Endothelial cell of umbilical vein (primary cell): Measurements from ENCODE around the gene PCDH15. TPM values are rescaled to one million over a fixed set of nuclear protein-coding genes. Genes with fewer than 3 reads are reported as not detected.

Experiments used
- BruUV-seq: library from RNA; stranded (reverse); fragments of 400-500 nt; replicated peaks from 2 replicates; lab custom pipeline; 2021; lab: Mats Ljungman, UMichigan
- CTCF ChIA-PET: fragments of 300-600, 350-600 bp; sonication (Branson Sonifier 250); formaldehyde crosslinking; loops from one replicate; lab custom pipeline; 2021; ENCODE audit warnings: antibody characterized with exemption, inconsistent platforms; lab: Charles Lee
- POLR2A ChIA-PET: fragments of 300-600, 350-600 bp; sonication (Branson Sonifier 250); formaldehyde crosslinking; loops from one replicate; lab custom pipeline; 2021; ENCODE audit warnings: antibody characterized with exemption, inconsistent platforms; lab: Charles Lee
- DNase-seq: peaks from one replicate; pipeline ENCODE4 v3.0.0-alpha.2; 2011; ENCODE audit warnings: low read depth, low spot score
- FAIRE-seq: peaks from 2 replicates; lab custom pipeline; 2011; peaks lifted over from hg19 to GRCh38; lab: Jason Lieb, UNC
- H2AFZ ChIP-seq: 2 replicates; pipeline ENCODE4 v1.6.0; 2012; ENCODE audit warnings: low read depth, low read length, control low read depth, inconsistent platforms
- H3K27ac ChIP-seq: 2 replicates; pipeline ENCODE4 v1.5.1; 2011; ENCODE audit warnings: low read depth, mild to moderate bottlenecking, control low read depth, low read length, moderate library complexity; ENCODE audit not compliant: insufficient read depth
- H3K27me3 ChIP-seq, 2 experiments: 2 replicates each; pipeline versions ENCODE4 v1.6.0 to v1.6.1; 2011; ENCODE audit warnings: low read length in 2 of 2, mixed read lengths in 1 of 2; ENCODE audit not compliant: control insufficient read depth in 2 of 2, insufficient read depth in 2 of 2
- H3K36me3 ChIP-seq, 2 experiments: 2 replicates in 1 of 2; 3 replicates in 1 of 2; pipeline ENCODE4 v1.5.1; 2011; ENCODE audit warnings: low read length in 2 of 2, mild to moderate bottlenecking in 1 of 2, moderate library complexity in 1 of 2; ENCODE audit not compliant: control insufficient read depth in 2 of 2, insufficient read depth in 2 of 2; ENCODE audit errors: extremely low read depth in 1 of 2
- H3K4me1 ChIP-seq: 3 replicates; pipeline ENCODE4 v1.5.1; 2011; ENCODE audit warnings: mild to moderate bottlenecking, low read length; ENCODE audit not compliant: control insufficient read depth, insufficient read depth; ENCODE audit errors: extremely low read depth
- H3K4me2 ChIP-seq: 2 replicates; pipeline ENCODE4 v1.6.1; 2011; ENCODE audit warnings: low read length, control low read depth, mixed read lengths; ENCODE audit not compliant: insufficient read depth
- H3K4me3 ChIP-seq, 3 experiments: fragments of 200-600 bp in 1 of 3; sonication (generic), shearing (Covaris generic) in 1 of 3; replicated peaks in 1 of 3; 2 replicates each; pipeline ENCODE4 v1.5.1; 2011 to 2016; ENCODE audit warnings: control low read depth in 3 of 3, low read length in 3 of 3, mild to moderate bottlenecking in 2 of 3, inconsistent platforms in 1 of 3, low read depth in 1 of 3, moderate library complexity in 1 of 3; ENCODE audit not compliant: insufficient read depth in 1 of 3
- H3K79me2 ChIP-seq: 2 replicates; pipeline ENCODE4 v1.6.0; 2012; ENCODE audit warnings: low read length, inconsistent platforms; ENCODE audit not compliant: control insufficient read depth, insufficient read depth
- H3K9ac ChIP-seq: replicated peaks from 2 replicates; pipeline ENCODE3; 2011; ENCODE audit warnings: low read length, control low read depth; ENCODE audit not compliant: insufficient read depth; ENCODE audit errors: extremely low read depth
- H3K9me1 ChIP-seq: replicated peaks from 3 replicates; pipeline ENCODE4 v1.6.0; 2011; ENCODE audit warnings: mild to moderate bottlenecking, low read length; ENCODE audit not compliant: control insufficient read depth, insufficient read depth; ENCODE audit errors: extremely low read depth
- H3K9me3 ChIP-seq: replicated peaks from 2 replicates; pipeline ENCODE4 v1.5.1; 2012; ENCODE audit warnings: low read length, inconsistent platforms; ENCODE audit not compliant: control insufficient read depth, insufficient read depth
- H4K20me1 ChIP-seq: replicated peaks from 2 replicates; pipeline ENCODE3; 2011; ENCODE audit warnings: mild to moderate bottlenecking, low read length; ENCODE audit not compliant: control insufficient read depth, insufficient read depth; ENCODE audit errors: extremely low read depth
- EZH2 ChIP-seq: IDR thresholded peaks from 2 replicates; pipeline ENCODE4 v1.6.1; 2012; ENCODE audit warnings: borderline replicate concordance, low read depth, mild to moderate bottlenecking, moderate library complexity, low read length, inconsistent platforms; ENCODE audit not compliant: severe bottlenecking
- FOS ChIP-seq: IDR thresholded peaks from 2 replicates; pipeline ENCODE4 v1.6.1; 2011; ENCODE audit warnings: mild to moderate bottlenecking, low read length, moderate library complexity, borderline replicate concordance; ENCODE audit not compliant: insufficient read depth
- GATA2 ChIP-seq: IDR thresholded peaks from 2 replicates; pipeline ENCODE4 v1.7.0; 2011; ENCODE audit warnings: low read depth, mild to moderate bottlenecking, moderate library complexity, mixed read lengths, low read length; ENCODE audit not compliant: insufficient read length, insufficient read depth
- JUN ChIP-seq: IDR thresholded peaks from 2 replicates; pipeline ENCODE4 v1.6.1; 2011; ENCODE audit warnings: borderline replicate concordance, low read depth; ENCODE audit not compliant: insufficient read length, insufficient read depth
- MYC ChIP-seq: IDR thresholded peaks from one replicate; pipeline ENCODE4 v1.6.1; 2011; ENCODE audit warnings: mild to moderate bottlenecking, low read depth, low read length
- POLR2A ChIP-seq: IDR thresholded peaks from 2 replicates; pipeline ENCODE4 v1.6.1; 2012; ENCODE audit warnings: low read depth, mild to moderate bottlenecking, control low read depth, low read length
- POLR2AphosphoS5 ChIP-seq: IDR thresholded peaks from 2 replicates; pipeline ENCODE4 v1.6.1; 2012; ENCODE audit warnings: low read depth, mild to moderate bottlenecking, control low read depth, low read length, moderate library complexity; ENCODE audit not compliant: insufficient read depth
- dilution Hi-C: fragments of 300-500 bp; cut with MboI; formaldehyde crosslinking; loops from one replicate; pipeline ENCODE4 v1.15.0; 2019; ENCODE audit warnings: low sequenced_read_pairs; ENCODE audit not compliant: extremely low pct_ligation_motif_present
- intact Hi-C: fragments of 100-400 bp; cut with micrococcal nuclease; formaldehyde crosslinking; loops from one replicate; pipeline ENCODE4 v1.10.0; 2022
- polyA plus RNA-seq, 4 experiments: library from polyadenylated mRNA; depleted of rRNA in 3 of 4; stranded (reverse) in 3 of 4; unstranded in 1 of 4; fragments of >200 nt; gene quantifications; 2 replicates each; pipeline versions ENCODE4 v1.2.1 to v1.2.3, GENCODE V29; 2011 to 2012; ENCODE audit warnings: missing spikeins in 1 of 4
- total RNA-seq: library from RNA; stranded (reverse); gene quantifications from 2 replicates; pipeline ENCODE4 v1.2.3, GENCODE V29; 2021
- TF ChIP-seq, protein P1 (sequence below), 2 donors: IDR thresholded peaks; 1 replicate in 1 of 2; 2 replicates in 1 of 2; pipeline ENCODE4 v1.5.1; 2011; ENCODE audit warnings: low read length in 2 of 2, mild to moderate bottlenecking in 2 of 2, moderate library complexity in 2 of 2, control low read depth in 1 of 2, inconsistent platforms in 1 of 2, low read depth in 1 of 2; ENCODE audit not compliant: insufficient read depth in 1 of 2; ENCODE audit errors: extremely low read depth in 1 of 2
- TF ChIP-seq, protein P2 (sequence below): IDR thresholded peaks from 2 replicates; pipeline ENCODE4 v1.6.1; 2011; ENCODE audit not compliant: insufficient read depth, insufficient read length

Gene PCDH15
- total and polyA plus RNA-seq, 2 donors (not counting 3 experiments of a cell fraction or from before 2014, with no cell fraction given), result 0.04 TPM; not detected in 1

DNA sequence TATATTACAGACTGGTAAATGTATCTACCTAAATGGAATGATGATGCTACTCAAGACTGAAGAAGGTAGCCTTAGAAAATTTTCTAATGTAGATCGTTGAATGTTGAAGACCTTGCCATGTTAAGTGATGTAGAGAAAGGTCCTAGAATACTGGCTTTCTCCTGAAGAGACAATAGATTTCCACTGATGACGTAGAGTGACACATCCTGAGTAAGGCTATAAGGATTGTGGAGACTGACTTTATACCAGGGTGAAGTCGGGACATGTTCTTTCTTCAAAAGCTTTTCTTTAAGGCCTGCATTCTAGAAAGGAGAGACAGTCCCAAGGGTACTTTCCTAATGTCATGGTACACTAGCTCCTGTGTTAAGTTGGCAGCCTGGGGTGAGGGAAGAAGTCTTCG, 58.6 kb downstream of the PCDH15 start:
- dilution Hi-C loops, result no loop called here

More for the DNA sequence above, 58.6 kb downstream of the PCDH15 start:
- no TSS peak for BruUV-seq
- H3K4me3 ChIP-seq, result no peak overlapping the region
- no peak for FAIRE-seq
- DNase-seq, result no peak
- ChIA-PET CTCF (no interaction called here), POLR2A (no interaction called here)
- H3K9me1 ChIP-seq, result no peaks in the 10 kb centered on the region
- H3K9me3 ChIP-seq, result no peaks in the 10 kb centered on the region
- TF ChIP-seq FOS (no peak), JUN (no peak), MYC (no peak), GATA2 (no peak), EZH2 (no peak), POLR2A (no peak), POLR2AphosphoS5 (no peak)
- TF ChIP-seq, protein P1, sequence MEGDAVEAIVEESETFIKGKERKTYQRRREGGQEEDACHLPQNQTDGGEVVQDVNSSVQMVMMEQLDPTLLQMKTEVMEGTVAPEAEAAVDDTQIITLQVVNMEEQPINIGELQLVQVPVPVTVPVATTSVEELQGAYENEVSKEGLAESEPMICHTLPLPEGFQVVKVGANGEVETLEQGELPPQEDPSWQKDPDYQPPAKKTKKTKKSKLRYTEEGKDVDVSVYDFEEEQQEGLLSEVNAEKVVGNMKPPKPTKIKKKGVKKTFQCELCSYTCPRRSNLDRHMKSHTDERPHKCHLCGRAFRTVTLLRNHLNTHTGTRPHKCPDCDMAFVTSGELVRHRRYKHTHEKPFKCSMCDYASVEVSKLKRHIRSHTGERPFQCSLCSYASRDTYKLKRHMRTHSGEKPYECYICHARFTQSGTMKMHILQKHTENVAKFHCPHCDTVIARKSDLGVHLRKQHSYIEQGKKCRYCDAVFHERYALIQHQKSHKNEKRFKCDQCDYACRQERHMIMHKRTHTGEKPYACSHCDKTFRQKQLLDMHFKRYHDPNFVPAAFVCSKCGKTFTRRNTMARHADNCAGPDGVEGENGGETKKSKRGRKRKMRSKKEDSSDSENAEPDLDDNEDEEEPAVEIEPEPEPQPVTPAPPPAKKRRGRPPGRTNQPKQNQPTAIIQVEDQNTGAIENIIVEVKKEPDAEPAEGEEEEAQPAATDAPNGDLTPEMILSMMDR (IDR thresholded peaks at IDR 0.05; ENCODE audit: extremely low read depth in 1 of 2, insufficient read depth in 1 of 2, low read depth in 1 of 2, low read length in 2 of 2), result no peak
- TF ChIP-seq, protein P2, sequence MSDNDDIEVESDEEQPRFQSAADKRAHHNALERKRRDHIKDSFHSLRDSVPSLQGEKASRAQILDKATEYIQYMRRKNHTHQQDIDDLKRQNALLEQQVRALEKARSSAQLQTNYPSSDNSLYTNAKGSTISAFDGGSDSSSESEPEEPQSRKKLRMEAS, result no peak
- no peak overlapping the region for H3K9ac ChIP-seq
- H3K36me3 ChIP-seq, result no peaks in the 10 kb centered on the region
- intact Hi-C loops, result no loop called here
- H3K4me1 ChIP-seq, result no peaks in the 10 kb centered on the region
- H3K27ac ChIP-seq, result no peak overlapping the region
- no peak overlapping the region for H2AFZ ChIP-seq
- no peaks in the 10 kb centered on the region for H3K79me2 ChIP-seq
- no peaks in the 10 kb centered on the region for H3K27me3 ChIP-seq
- H4K20me1 ChIP-seq, result no peaks in the 10 kb centered on the region
- no peak overlapping the region for H3K4me2 ChIP-seq
